CD4-positive, alpha-beta memory T cell (primary cell): Measurements from ENCODE around the gene WHRN. TPM values are rescaled to one million over a fixed set of nuclear protein-coding genes. Genes with fewer than 3 reads are reported as not detected.

Source experiments
- CTCF ChIA-PET: fragments of 350-600 bp; sonication (Branson Sonifier 250); formaldehyde crosslinking; loops from one replicate; lab custom pipeline; 2021; ENCODE audit warnings: inconsistent platforms; ENCODE audit not compliant: partially characterized antibody; lab: Charles Lee
- POLR2A ChIA-PET: fragments of 350-600 bp; sonication (Branson Sonifier 250); formaldehyde crosslinking; loops from one replicate; lab custom pipeline; 2021; ENCODE audit not compliant: partially characterized antibody; lab: Charles Lee
- DNase-seq, 5 donors: peaks; one replicate each; pipeline versions ENCODE4 v3.0.0 to v3.0.0-alpha.2; 2020 to 2022; ENCODE audit warnings: mixed read lengths in 1 of 5
- H3K27ac ChIP-seq: one replicate; pipeline ENCODE4 v1.7.0; 2013; ENCODE audit warnings: low read depth, low read length
- H3K27me3 ChIP-seq: 2 replicates; pipeline ENCODE4 v1.7.0; 2013; ENCODE audit warnings: mild to moderate bottlenecking, low read length, moderate library complexity; ENCODE audit not compliant: insufficient read depth
- H3K36me3 ChIP-seq: 2 replicates; pipeline ENCODE4 v1.7.0; 2013; ENCODE audit warnings: mild to moderate bottlenecking, low read length, moderate library complexity; ENCODE audit not compliant: insufficient read depth
- H3K4me1 ChIP-seq: 2 replicates; pipeline ENCODE4 v1.7.0; 2013; ENCODE audit warnings: mild to moderate bottlenecking, low read length, moderate library complexity; ENCODE audit not compliant: insufficient read depth
- H3K4me3 ChIP-seq, 2 donors: one replicate each; pipeline ENCODE4 v1.7.0; 2013; ENCODE audit warnings: low read length in 2 of 2, mild to moderate bottlenecking in 1 of 2
- H3K9me3 ChIP-seq, 2 donors: one replicate each; pipeline ENCODE4 v1.7.0; 2013; ENCODE audit warnings: low read length in 2 of 2, control low read depth in 1 of 2; ENCODE audit not compliant: control insufficient read depth in 1 of 2
- H3K27ac Mint-ChIP-seq, 7 donors: one replicate each; pipeline ENCODE4 v1.8.0; 2020 to 2021; ENCODE audit warnings: mixed read lengths in 7 of 7, mild to moderate bottlenecking in 6 of 7, inconsistent platforms in 3 of 7, moderate library complexity in 3 of 7
- H3K27me3 Mint-ChIP-seq, 2 donors: one replicate each; pipeline ENCODE4 v1.8.0; 2020 to 2021; ENCODE audit warnings: mixed read lengths in 2 of 2
- H3K36me3 Mint-ChIP-seq, 2 donors: one replicate each; pipeline ENCODE4 v1.8.0; 2020 to 2021; ENCODE audit warnings: mixed read lengths in 2 of 2, inconsistent platforms in 1 of 2, mild to moderate bottlenecking in 1 of 2
- H3K4me1 Mint-ChIP-seq, 4 donors: one replicate each; pipeline ENCODE4 v1.8.0; 2020 to 2021; ENCODE audit warnings: mixed read lengths in 4 of 4, mild to moderate bottlenecking in 1 of 4
- H3K4me3 Mint-ChIP-seq, 8 donors: one replicate each; pipeline ENCODE4 v1.8.0; 2020 to 2021; ENCODE audit warnings: mixed read lengths in 8 of 8, mild to moderate bottlenecking in 7 of 8, moderate library complexity in 6 of 8, inconsistent platforms in 3 of 8
- H3K9me3 Mint-ChIP-seq, 8 donors: one replicate each; pipeline ENCODE4 v1.8.0; 2020 to 2021; ENCODE audit warnings: mixed read lengths in 8 of 8, mild to moderate bottlenecking in 5 of 8, inconsistent platforms in 3 of 8, moderate library complexity in 1 of 8
- intact Hi-C: fragments of 100-400 bp; cut with micrococcal nuclease; formaldehyde crosslinking; loops from one replicate; pipeline ENCODE4 v1.15.1; 2023
- polyA plus RNA-seq, 2 donors: library from polyadenylated mRNA; unstranded; fragments of 300-500 nt; fragmentation: Illumina TruSeq; gene quantifications; one replicate each; pipeline ENCODE4 v1.2.3, GENCODE V29; 2021
- total RNA-seq, 2 experiments: library from RNA; stranded (reverse); gene quantifications; one replicate each; pipeline ENCODE4 v1.2.3, GENCODE V29; 2021

The WHRN gene
- total and polyA plus RNA-seq, 4 experiments from 2014 or later = 0.24 to 10.1 (median 5.0) TPM

DNA sequence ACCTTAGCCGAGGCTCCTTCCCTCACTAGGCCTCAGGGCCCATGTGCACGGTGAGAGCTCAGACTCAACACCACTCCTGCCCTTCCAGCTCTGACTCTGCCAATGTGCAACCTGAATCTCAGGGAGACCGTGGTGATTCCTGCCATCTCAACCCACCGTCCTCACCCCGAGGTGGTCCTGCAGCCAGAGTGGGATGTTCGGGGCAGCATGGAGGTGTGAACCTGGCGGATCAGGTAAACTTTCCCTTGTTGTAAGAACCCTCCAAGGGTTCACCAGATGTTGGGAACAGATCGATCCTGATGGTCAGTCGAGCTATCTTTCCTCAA, 117.0 kb downstream of the WHRN start:
- Mint-ChIP-seq H3K36me3 (peaks cover 39 to 61% of the 10 kb centered on the region in 2 donors), H3K4me3 (peak overlapping the region; percentile 95 to 100 (median 97)), H3K9me3 (peaks cover 0 to 2% (median 0%) of the 10 kb centered on the region in 8 donors), H3K4me1 (peaks cover 40 to 91% (median 64%) of the 10 kb centered on the region in 4 donors), H3K27me3 (no peaks in the 10 kb centered on the region), H3K27ac (peak overlapping the region; percentile 96 to 99 (median 97))
- Histone ChIP-seq H3K27me3 (no peaks in the 10 kb centered on the region), H3K36me3 (no peaks in the 10 kb centered on the region), H3K9me3 (no peaks in the 10 kb centered on the region), H3K4me3 (peak overlapping the region; percentile 78 to 99), H3K27ac (peak overlapping the region; percentile 88), H3K4me1 (peaks cover 77% of the 10 kb centered on the region)
- POLR2A ChIA-PET = interaction anchor here (0.8 to 29.4 kb wide), 14 partner anchors 9 to 542 kb away, joined by 3 to 1614 read pairs (median 11); partner anchors contain the start of genes ATP6V1G1 and TNFSF8
- CTCF ChIA-PET = interaction anchor here (0.8 to 8.0 kb wide), 11 partner anchors 8 to 350 kb away, joined by 3 to 85 read pairs (median 18); partner anchors contain the start of gene ATP6V1G1
- DNase-seq = peak in 1 of 5 donors; percentile 37
- intact Hi-C loops = loop anchor here (1.0 to 10.0 kb wide), 4 partner anchors 49 to 536 kb away; partner anchors contain the start of gene WHRN

DNA sequence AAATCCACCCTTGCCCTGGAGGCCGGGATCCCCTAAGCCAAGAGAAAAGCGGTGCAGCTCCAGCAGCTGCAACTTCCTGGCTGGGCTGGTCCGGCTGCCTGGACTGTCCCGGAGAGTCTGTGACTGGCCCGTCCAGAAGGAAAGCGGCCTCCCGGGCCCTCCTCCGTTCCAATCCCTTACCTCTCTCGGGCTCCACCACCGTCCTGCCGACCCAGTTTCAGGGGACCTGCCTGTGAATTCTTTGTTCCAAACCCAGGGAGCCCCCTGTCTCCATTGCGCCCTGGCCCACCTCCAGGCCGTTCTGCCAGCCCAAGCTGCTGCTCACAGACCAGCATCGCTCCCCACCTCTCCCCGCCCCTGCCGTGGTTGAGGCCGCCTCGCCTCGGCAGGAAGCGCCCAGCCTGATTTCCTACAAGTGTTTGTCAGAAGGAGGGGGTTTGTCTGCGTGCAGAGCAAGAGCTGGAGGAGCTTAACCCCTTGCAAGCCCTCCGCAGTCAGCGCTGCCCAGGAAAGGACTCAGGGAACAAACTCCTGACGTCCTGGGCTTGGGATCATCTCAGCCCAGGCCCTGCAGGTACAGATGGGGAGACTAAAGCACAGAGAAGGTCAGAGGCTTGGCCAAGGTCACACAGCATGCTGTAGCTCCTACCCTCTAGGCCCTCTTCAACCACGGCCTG, 117.5 kb downstream of the WHRN start, which contains the start of gene AKNA:
Gene AKNA, minus strand, starts transcription at position 303 of the 677 bp plus-strand sequence. CDS start 6,649 bp downstream, outside the sequence.
- ChIA-PET POLR2A (interaction anchor here (0.8 to 29.4 kb wide), 20 partner anchors 8 to 543 kb away, joined by 3 to 1614 read pairs (median 6); partner anchors contain the start of genes ATP6V1G1, TMEM268, TNFSF8 and WHRN), CTCF (interaction anchor here (0.8 to 8.0 kb wide), 11 partner anchors 8 to 350 kb away, joined by 3 to 85 read pairs (median 18); partner anchors contain the start of gene ATP6V1G1)
- Histone ChIP-seq H3K4me1 (peaks cover 77% of the 10 kb centered on the region), H3K4me3 (peak within 1 kb of the TSS; percentile 78 to 99), H3K27me3 (no peaks in the 10 kb centered on the region), H3K9me3 (no peaks in the 10 kb centered on the region), H3K36me3 (no peaks in the 10 kb centered on the region), H3K27ac (peak within 1 kb of the TSS; percentile 88)
- Mint-ChIP-seq H3K4me3 (peak within 1 kb of the TSS; percentile 95 to 100 (median 97)), H3K36me3 (peaks cover 44 to 66% of the 10 kb centered on the region in 2 donors), H3K4me1 (peaks cover 39 to 91% (median 66%) of the 10 kb centered on the region in 4 donors), H3K27me3 (no peaks in the 10 kb centered on the region), H3K27ac (peak within 1 kb of the TSS; percentile 96 to 99 (median 97)), H3K9me3 (peaks cover 0 to 2% (median 0%) of the 10 kb centered on the region in 8 donors)
- intact Hi-C loops = loop anchor here (1.0 to 10.0 kb wide), 4 partner anchors 49 to 537 kb away; partner anchors contain the start of gene WHRN
- DNase-seq = peak; percentile 85 to 91 (median 86)

DNA sequence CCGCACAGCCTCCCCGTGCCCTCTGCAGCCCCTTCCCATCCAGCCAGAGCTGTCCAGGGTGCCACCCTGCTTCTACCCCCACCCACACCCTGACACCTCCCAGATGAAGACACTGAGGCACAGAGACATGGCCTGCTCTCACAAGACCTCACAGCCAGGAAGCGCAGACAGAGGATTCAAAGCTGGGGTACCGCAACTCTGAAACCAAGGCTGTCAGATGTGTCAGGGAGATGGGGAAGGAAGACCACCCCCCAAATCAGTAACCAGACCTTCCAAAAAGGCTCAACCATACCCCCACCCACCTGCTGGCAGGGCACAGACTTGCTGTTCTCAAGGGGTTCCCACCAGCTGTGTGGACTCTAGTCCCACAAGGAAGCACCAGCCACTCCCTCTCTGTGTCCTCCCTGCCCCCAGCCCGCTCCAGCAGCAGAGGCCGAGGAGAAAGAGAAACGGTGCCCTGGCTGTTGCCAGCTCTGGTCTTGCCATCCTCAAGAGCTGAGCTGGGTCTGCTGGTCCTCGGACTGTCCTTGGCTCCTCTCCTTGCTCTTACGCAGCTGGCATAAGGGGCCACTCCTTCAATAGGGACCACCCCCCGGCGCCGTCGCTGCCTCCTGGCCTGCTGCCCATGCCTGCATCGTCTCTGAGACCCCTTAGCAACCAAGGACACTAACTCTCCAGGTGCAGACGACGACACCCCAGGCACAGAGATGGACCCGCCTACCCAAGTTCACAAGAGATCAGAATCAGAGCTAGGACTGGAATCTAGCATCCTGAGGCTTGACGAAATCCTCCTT, 118.2 kb downstream of the WHRN start:
- peak in 2 of 5 donors; percentile 35 to 46 for DNase-seq
- Mint-ChIP-seq H3K4me3 (peak overlapping the region; percentile 95 to 100 (median 97)), H3K9me3 (peaks cover 0 to 2% (median 0%) of the 10 kb centered on the region in 8 donors), H3K4me1 (peaks cover 42 to 91% (median 67%) of the 10 kb centered on the region in 4 donors), H3K36me3 (peaks cover 50 to 74% of the 10 kb centered on the region in 2 donors), H3K27me3 (no peaks in the 10 kb centered on the region), H3K27ac (peak overlapping the region; percentile 96 to 99 (median 97))
- no peaks in the 10 kb centered on the region for H3K27me3 ChIP-seq
- CTCF ChIA-PET = interaction anchor here (1.0 to 8.0 kb wide), 11 partner anchors 9 to 266 kb away, joined by 3 to 85 read pairs (median 18); partner anchors contain the start of gene ATP6V1G1
- POLR2A ChIA-PET = interaction anchor here (1.0 to 29.4 kb wide), 19 partner anchors 8 to 543 kb away, joined by 3 to 1614 read pairs (median 8); partner anchors contain the start of genes ATP6V1G1, TMEM268, TNFSF8 and WHRN
- H3K27ac ChIP-seq = peak overlapping the region; percentile 88
- H3K4me3 ChIP-seq = peak overlapping the region; percentile 78 to 99
- intact Hi-C loops = loop anchor here (5.0 to 10.0 kb wide), 3 partner anchors 120 to 538 kb away; partner anchors contain the start of gene WHRN
- H3K9me3 ChIP-seq = no peaks in the 10 kb centered on the region
- H3K4me1 ChIP-seq = peaks cover 77% of the 10 kb centered on the region
- H3K36me3 ChIP-seq = no peaks in the 10 kb centered on the region

DNA sequence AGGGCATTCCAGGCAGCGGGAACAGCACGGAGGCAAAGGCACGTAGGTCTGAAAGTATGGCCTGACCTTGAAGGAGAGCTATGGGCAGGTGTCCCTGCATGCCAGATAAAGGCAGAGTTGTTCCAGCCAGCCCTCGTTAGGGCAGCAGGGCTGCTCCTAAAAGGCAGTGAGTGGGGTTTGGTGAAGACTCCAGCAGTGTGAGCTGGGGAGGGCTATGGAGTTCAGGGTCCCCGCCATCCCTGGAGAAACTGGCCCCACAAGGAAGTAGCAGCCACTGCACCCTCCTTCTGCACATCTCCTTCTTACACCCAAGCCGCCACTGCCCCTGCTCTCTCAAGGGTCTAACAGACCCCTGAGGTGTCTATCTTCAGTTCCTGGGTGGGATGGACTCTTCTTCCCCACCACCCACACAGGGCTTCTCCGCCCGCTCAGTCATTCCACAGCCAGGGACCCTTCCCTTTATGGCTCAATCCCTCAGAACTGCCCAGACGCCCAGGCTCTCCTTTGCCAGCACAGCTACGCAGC, 118.8 kb downstream of the WHRN start:
- Histone ChIP-seq H3K9me3 (no peaks in the 10 kb centered on the region), H3K27me3 (no peaks in the 10 kb centered on the region), H3K4me1 (peaks cover 79% of the 10 kb centered on the region), H3K36me3 (no peaks in the 10 kb centered on the region), H3K4me3 (peak overlapping the region; percentile 78 to 99), H3K27ac (peak overlapping the region; percentile 88)
- intact Hi-C loops = loop anchor here (5.0 to 10.0 kb wide), 3 partner anchors 121 to 538 kb away; partner anchors contain the start of gene WHRN
- ChIA-PET POLR2A (interaction anchor here (0.8 to 29.4 kb wide), 15 partner anchors 9 to 543 kb away, joined by 3 to 1614 read pairs (median 9); partner anchors contain the start of genes ATP6V1G1 and WHRN), CTCF (interaction anchor here (1.2 to 8.0 kb wide), 12 partner anchors 9 to 267 kb away, joined by 3 to 85 read pairs (median 14); partner anchors contain the start of gene ATP6V1G1)
- Mint-ChIP-seq H3K27me3 (no peaks in the 10 kb centered on the region), H3K36me3 (peaks cover 56 to 77% of the 10 kb centered on the region in 2 donors), H3K4me3 (peak overlapping the region; percentile 95 to 100 (median 97)), H3K27ac (peak overlapping the region; percentile 96 to 99 (median 97)), H3K4me1 (peaks cover 46 to 92% (median 68%) of the 10 kb centered on the region in 4 donors), H3K9me3 (peaks cover 0 to 2% (median 0%) of the 10 kb centered on the region in 8 donors)
- DNase-seq = peak in 1 of 5 donors; percentile 40

DNA sequence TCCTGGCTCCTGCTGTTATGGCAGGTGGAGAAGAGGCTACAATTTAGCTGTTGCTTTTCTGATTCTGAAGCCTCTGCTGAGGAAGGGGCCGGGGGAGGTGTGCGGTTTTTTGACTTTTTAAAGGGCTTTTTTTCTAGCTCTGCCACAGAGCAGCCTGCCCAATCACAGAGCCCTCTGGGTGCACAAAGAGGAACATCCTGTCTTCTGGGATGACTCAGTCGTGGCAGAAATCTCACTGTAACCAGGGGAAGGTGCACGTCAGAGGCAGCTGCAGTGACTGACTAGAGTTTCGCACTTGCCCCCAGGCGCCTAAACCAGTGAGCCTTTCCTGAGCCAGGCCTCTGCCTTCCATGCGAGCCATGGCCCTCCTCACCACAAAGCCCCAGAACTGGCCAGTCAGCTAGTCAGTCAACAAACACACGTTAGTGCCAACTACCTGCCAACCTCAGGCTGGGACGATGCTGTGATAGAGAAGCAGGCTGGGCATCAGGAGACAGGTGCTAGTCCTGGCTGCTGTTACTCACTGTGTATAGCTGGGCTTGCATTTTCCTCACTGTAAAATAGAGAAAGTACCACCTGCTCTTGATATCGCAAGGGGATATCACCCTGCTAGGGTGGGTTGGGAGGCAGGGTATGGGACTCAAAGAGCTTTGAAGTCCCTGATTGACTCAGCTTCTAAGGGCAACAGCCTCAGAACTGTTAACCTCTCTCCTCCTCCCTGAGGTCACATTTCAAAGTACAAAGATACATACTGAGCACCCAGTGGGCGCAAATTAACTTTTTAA, 119.7 kb downstream of the WHRN start:
- ChIA-PET CTCF (interaction anchor here (0.9 to 8.0 kb wide), 18 partner anchors 8 to 268 kb away, joined by 3 to 85 read pairs (median 5); partner anchors contain the start of gene ATP6V1G1), POLR2A (interaction anchor here (0.7 to 29.4 kb wide), 16 partner anchors 8 to 545 kb away, joined by 3 to 1614 read pairs (median 8); partner anchors contain the start of genes ATP6V1G1, TNFSF8 and WHRN)
- Mint-ChIP-seq H3K27me3 (no peaks in the 10 kb centered on the region), H3K36me3 (peaks cover 55 to 76% of the 10 kb centered on the region in 2 donors), H3K9me3 (peaks cover 0 to 2% (median 0%) of the 10 kb centered on the region in 8 donors), H3K4me1 (peaks cover 44 to 91% (median 66%) of the 10 kb centered on the region in 4 donors), H3K27ac (peak overlapping the region; percentile 96 to 99 (median 97)), H3K4me3 (peak overlapping the region; percentile 95 to 100 (median 97))
- DNase-seq = peak; percentile 91 to 98 (median 93)
- Histone ChIP-seq H3K4me3 (peak overlapping the region; percentile 78 to 99), H3K4me1 (peaks cover 79% of the 10 kb centered on the region), H3K9me3 (no peaks in the 10 kb centered on the region), H3K27ac (peak overlapping the region; percentile 88), H3K36me3 (peaks cover 7% of the 10 kb centered on the region), H3K27me3 (no peaks in the 10 kb centered on the region)
- intact Hi-C loops = loop anchor here (1.0 to 10.0 kb wide), 7 partner anchors 12 to 539 kb away; partner anchors contain the start of gene WHRN
